CD14-positive monocyte (primary cell): Measurements from ENCODE around the gene TBX22. TPM values are rescaled to one million over a fixed set of nuclear protein-coding genes. Genes with fewer than 3 reads are reported as not detected.
"Not testable (repeated sequence)": the region's sequence is repeated elsewhere in the genome, so short reads cannot be mapped to it uniquely, and the experiment has no call there.

Experiments
- DNase-seq, 3 donors: peaks; one replicate each; pipeline ENCODE4 v3.0.0-alpha.2; 2011 to 2022
- H2AFZ ChIP-seq: 2 replicates; pipeline ENCODE4 v1.6.0; 2012; ENCODE audit warnings: mild to moderate bottlenecking, low read depth, low read length, inconsistent platforms; ENCODE audit not compliant: insufficient read depth, poor library complexity, severe bottlenecking
- H3K27ac ChIP-seq, 2 donors: 1 replicate in 1 of 2; 2 replicates in 1 of 2; pipeline ENCODE4 v1.5.1; 2012 to 2013; ENCODE audit warnings: low read length in 2 of 2, control low read depth in 1 of 2, inconsistent platforms in 1 of 2, low read depth in 1 of 2, mild to moderate bottlenecking in 1 of 2
- H3K27me3 ChIP-seq, 2 donors: one replicate each; pipeline versions ENCODE4 v1.6.0 to v1.6.1; 2011 to 2013; ENCODE audit warnings: low read length in 2 of 2; ENCODE audit not compliant: control insufficient read depth in 2 of 2, insufficient read depth in 2 of 2
- H3K36me3 ChIP-seq, 2 donors: replicated peaks in 1 of 2; 1 replicate in 1 of 2; 2 replicates in 1 of 2; pipeline versions ENCODE4 v1.5.1 to v1.6.1; 2012 to 2013; ENCODE audit warnings: low read length in 2 of 2, control low read depth in 1 of 2, inconsistent platforms in 1 of 2, mild to moderate bottlenecking in 1 of 2; ENCODE audit not compliant: insufficient read depth in 2 of 2, control insufficient read depth in 1 of 2
- H3K4me1 ChIP-seq, 2 donors: 1 replicate in 1 of 2; 2 replicates in 1 of 2; pipeline versions ENCODE4 v1.5.1 to v1.6.1; 2012 to 2013; ENCODE audit warnings: low read length in 2 of 2, control low read depth in 1 of 2, inconsistent platforms in 1 of 2, mild to moderate bottlenecking in 1 of 2, moderate library complexity in 1 of 2; ENCODE audit not compliant: insufficient read depth in 2 of 2, control insufficient read depth in 1 of 2
- H3K4me2 ChIP-seq: replicated peaks from 2 replicates; pipeline ENCODE3; 2012; ENCODE audit warnings: low read length, moderate library complexity, mild to moderate bottlenecking; ENCODE audit not compliant: poor library complexity, severe bottlenecking; ENCODE audit errors: extremely low read depth
- H3K4me3 ChIP-seq, 3 experiments: fragments of 200-600 bp in 1 of 3; sonication (generic) in 1 of 3; replicated peaks in 1 of 3; 1 replicate in 2 of 3; 2 replicates in 1 of 3; pipeline ENCODE4 v1.5.1; 2011 to 2013; ENCODE audit warnings: low read length in 3 of 3, mild to moderate bottlenecking in 3 of 3, control low read depth in 2 of 3, low read depth in 2 of 3, inconsistent platforms in 1 of 3, moderate library complexity in 1 of 3
- H3K79me2 ChIP-seq: 2 replicates; pipeline ENCODE4 v1.6.0; 2012; ENCODE audit warnings: mild to moderate bottlenecking, control low read depth, inconsistent platforms, low read length, moderate library complexity; ENCODE audit not compliant: insufficient read depth
- H3K9ac ChIP-seq: 2 replicates; pipeline ENCODE4 v1.6.0; 2017; ENCODE audit warnings: low read length, mild to moderate bottlenecking; ENCODE audit not compliant: insufficient read depth, poor library complexity, severe bottlenecking
- H3K9me3 ChIP-seq, 2 donors: replicated peaks in 1 of 2; 1 replicate in 1 of 2; 2 replicates in 1 of 2; pipeline versions ENCODE4 v1.5.1 to v1.6.1; 2012 to 2013; ENCODE audit warnings: low read length in 2 of 2, control low read depth in 1 of 2; ENCODE audit not compliant: control insufficient read depth in 1 of 2, insufficient read depth in 1 of 2
- H4K20me1 ChIP-seq: 2 replicates; pipeline ENCODE4 v1.6.0; 2012; ENCODE audit warnings: mild to moderate bottlenecking, low read length, control low read depth, moderate library complexity; ENCODE audit not compliant: insufficient read depth
- H3K27ac Mint-ChIP-seq, 7 donors: one replicate each; pipeline ENCODE4 v1.8.0; 2020; ENCODE audit warnings: mild to moderate bottlenecking in 7 of 7, mixed read lengths in 7 of 7, moderate library complexity in 6 of 7, inconsistent platforms in 2 of 7
- H3K27me3 Mint-ChIP-seq, 3 donors: one replicate each; pipeline ENCODE4 v1.8.0; 2021 to 2022; ENCODE audit warnings: low read depth in 3 of 3, mild to moderate bottlenecking in 3 of 3, mixed read lengths in 3 of 3, moderate library complexity in 3 of 3, inconsistent platforms in 1 of 3
- H3K36me3 Mint-ChIP-seq, 2 donors: one replicate each; pipeline ENCODE4 v1.8.0; 2020; ENCODE audit warnings: mixed read lengths in 2 of 2, inconsistent platforms in 1 of 2, mild to moderate bottlenecking in 1 of 2
- H3K4me1 Mint-ChIP-seq: one replicate; pipeline ENCODE4 v1.8.0; 2020; ENCODE audit warnings: mild to moderate bottlenecking, mixed read lengths
- H3K4me3 Mint-ChIP-seq, 2 donors: one replicate each; pipeline ENCODE4 v1.8.0; 2020; ENCODE audit warnings: mild to moderate bottlenecking in 2 of 2, mixed read lengths in 2 of 2, moderate library complexity in 1 of 2
- H3K9me3 Mint-ChIP-seq, 7 donors: one replicate each; pipeline ENCODE4 v1.8.0; 2020 to 2022; ENCODE audit warnings: mixed read lengths in 7 of 7, mild to moderate bottlenecking in 6 of 7, moderate library complexity in 6 of 7, inconsistent platforms in 2 of 7
- CTCF ChIP-seq: fragments of 200-600 bp; IDR thresholded peaks from one replicate; pipeline ENCODE4 v1.8.0; 2022; ENCODE audit warnings: antibody characterized with exemption, mild to moderate bottlenecking
- WGBS: methylation state at CpG from one replicate; pipeline ENCODE4 v1.1.5; 2013; ENCODE audit warnings: missing lambda C conversion rate; ENCODE audit not compliant: insufficient coverage; 5-methylcytosine and 5-hydroxymethylcytosine counted together
- intact Hi-C, 2 donors: fragments of 100-400 bp; cut with micrococcal nuclease; formaldehyde crosslinking; loops; one replicate each; pipeline versions ENCODE4 v1.15.0 to v1.15.1; 2023
- polyA plus RNA-seq, 3 donors: library from polyadenylated mRNA; depleted of rRNA in 1 of 3; unstranded in 2 of 3; stranded (reverse) in 1 of 3; fragments of 300-500 nt in 2 of 3; fragments of >200 nt in 1 of 3; fragmentation: Illumina TruSeq in 2 of 3; gene quantifications; 1 replicate in 2 of 3; 2 replicates in 1 of 3; pipeline ENCODE4 v1.2.3, GENCODE V29; 2012 to 2021

Gene TBX22
- polyA plus RNA-seq, 3 donors, result not detected

- H3K27ac Mint-ChIP-seq, result no peak overlapping the region
- Histone ChIP-seq H3K4me1 (no peaks in the 10 kb centered on the region), H3K27ac (no peak overlapping the region), H3K4me2 (no peak overlapping the region), H4K20me1 (no peaks in the 10 kb centered on the region), H3K27me3 (peaks cover 0 to 10% of the 10 kb centered on the region in 2 donors), H3K79me2 (no peaks in the 10 kb centered on the region), H3K9ac (no peak overlapping the region), H2AFZ (no peak overlapping the region), H3K9me3 (no peaks in the 10 kb centered on the region), H3K4me3 (no peak overlapping the region), H3K36me3 (no peaks in the 10 kb centered on the region)
- peaks cover 9 to 25% (median 22%) of the 10 kb centered on the region in 3 donors for H3K27me3 Mint-ChIP-seq
- TF ChIP-seq CTCF, result no peak
- H3K4me3 Mint-ChIP-seq, result no peak overlapping the region
- 5% methylated on average over 11 of the region's 35 CpGs for WGBS
- no peak for DNase-seq
- no peaks in the 10 kb centered on the region for H3K4me1 Mint-ChIP-seq
- intact Hi-C loops, result no loop called here
- peaks cover 0 to 3% (median 0%) of the 10 kb centered on the region in 7 donors for H3K9me3 Mint-ChIP-seq
- H3K36me3 Mint-ChIP-seq, result no peaks in the 10 kb centered on the region
These were observed 7.9 kb downstream of the TBX22 start for GRCh38 chrX:80022363-80023031.

GRCh38 chrX:80026116-80026515 lies 11.6 kb downstream of the TBX22 start:
- no peak overlapping the region for H3K27ac ChIP-seq
- H2AFZ ChIP-seq, result no peak overlapping the region
- H3K9ac ChIP-seq, result no peak overlapping the region
- TF ChIP-seq CTCF, result no peak
- Mint-ChIP-seq H3K36me3 (no peaks in the 10 kb centered on the region), H3K27ac (no peak overlapping the region), H3K9me3 (peaks cover 0 to 3% (median 0%) of the 10 kb centered on the region in 7 donors), H3K4me3 (no peak overlapping the region), H3K27me3 (peaks cover 9 to 24% (median 22%) of the 10 kb centered on the region in 3 donors), H3K4me1 (no peaks in the 10 kb centered on the region)
- H3K36me3 ChIP-seq, result no peaks in the 10 kb centered on the region
- WGBS, result no CpG with 5 or more reads among the region's 3 CpGs
- DNase-seq, result no peak
- H3K27me3 ChIP-seq, result peaks cover 0 to 10% of the 10 kb centered on the region in 2 donors
- no peaks in the 10 kb centered on the region for H3K9me3 ChIP-seq
- intact Hi-C loops, result no loop called here
- H3K4me2 ChIP-seq, result no peak overlapping the region
- no peaks in the 10 kb centered on the region for H3K79me2 ChIP-seq
- no peaks in the 10 kb centered on the region for H4K20me1 ChIP-seq
- H3K4me3 ChIP-seq, result no peak overlapping the region
- H3K4me1 ChIP-seq, result no peaks in the 10 kb centered on the region

- intact Hi-C loops, H3K4me1 Mint-ChIP-seq, H3K27me3 ChIP-seq, DNase-seq, H4K20me1 ChIP-seq, H3K9ac ChIP-seq, H3K4me3 Mint-ChIP-seq, H3K4me1 ChIP-seq, H2AFZ ChIP-seq, H3K27me3 Mint-ChIP-seq, H3K4me2 ChIP-seq, H3K27ac Mint-ChIP-seq, H3K79me2 ChIP-seq, H3K36me3 Mint-ChIP-seq, H3K27ac ChIP-seq, H3K4me3 ChIP-seq, H3K36me3 ChIP-seq: not testable (repeated sequence)
- H3K9me3 ChIP-seq, result peaks cover 7 to 21% of the 10 kb centered on the region in 2 donors
- WGBS, result no CpG with 5 or more reads among the region's 6 CpGs
- peaks cover 2 to 28% (median 10%) of the 10 kb centered on the region in 7 donors for H3K9me3 Mint-ChIP-seq
These were observed 51.6 kb downstream of the TBX22 start for GRCh38 chrX:80066156-80066555.
